DMS114 treated with DMSO at 0.1 percent for 48 hours (cell line): ENCODE data around the gene KLK4.
"Not testable (repeated sequence)": the region's sequence is repeated elsewhere in the genome, so short reads cannot be mapped to it uniquely, and the experiment has no call there.

Experiments used
- DNase-seq: peaks from one replicate; lab custom pipeline; 2025; ENCODE audit not compliant: unreplicated experiment; lab: John Stamatoyannopoulos, UW

The KLK4 gene

GRCh38 chr19:50916069-50916468 lies 4.9 kb upstream of the KLK4 start:
- DNase-seq, result no peak

DNA sequence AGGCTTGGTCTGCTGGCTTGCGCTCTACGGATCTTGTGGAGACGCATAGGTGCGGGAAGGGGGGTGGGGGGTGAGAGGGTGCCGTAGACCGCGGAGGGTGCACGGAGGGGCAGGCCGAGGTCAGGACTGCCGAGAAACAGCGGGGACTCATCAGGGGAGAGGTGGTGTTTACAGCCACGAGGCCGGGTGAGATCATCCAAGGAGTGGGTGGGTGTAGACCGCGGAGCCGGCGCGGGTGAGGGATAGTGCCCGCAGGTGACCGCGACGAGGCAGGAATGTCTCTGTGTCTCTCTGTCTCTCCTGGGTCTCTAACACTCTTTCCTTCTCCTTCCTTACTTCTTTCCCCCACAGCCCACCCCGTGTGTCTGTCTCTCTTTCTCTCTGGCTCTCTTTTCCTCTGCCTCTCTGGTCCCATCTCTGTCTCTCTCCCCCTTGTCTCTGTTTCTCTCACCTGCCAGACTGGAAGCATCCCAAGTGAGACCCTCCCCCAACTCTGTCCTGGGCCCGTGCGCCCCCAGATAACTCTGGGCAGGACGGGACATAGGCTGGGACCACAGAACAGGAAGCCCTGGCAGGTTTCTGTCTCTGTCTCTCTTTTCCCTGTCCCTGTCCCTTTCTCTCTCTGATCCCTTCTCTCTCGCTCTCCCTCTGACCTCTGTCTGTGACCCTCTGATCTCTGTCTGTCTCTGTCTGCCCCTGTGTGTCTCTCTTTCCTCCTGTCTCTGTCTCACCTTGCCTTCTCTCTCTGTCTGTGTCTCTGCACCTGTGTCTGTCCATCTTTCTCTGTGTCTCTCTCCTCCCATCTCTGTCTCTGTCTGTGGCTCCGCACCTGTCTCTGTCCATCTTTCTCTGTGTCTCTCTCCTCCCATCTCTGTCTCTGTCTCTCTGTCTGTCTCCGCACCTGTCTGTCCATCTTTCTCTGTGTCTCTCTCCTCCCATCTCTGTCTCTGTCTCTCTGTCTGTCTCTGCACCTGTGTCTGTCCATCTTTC lies 1.8 kb upstream of the KLK4 start:
- no peak for DNase-seq

DNA sequence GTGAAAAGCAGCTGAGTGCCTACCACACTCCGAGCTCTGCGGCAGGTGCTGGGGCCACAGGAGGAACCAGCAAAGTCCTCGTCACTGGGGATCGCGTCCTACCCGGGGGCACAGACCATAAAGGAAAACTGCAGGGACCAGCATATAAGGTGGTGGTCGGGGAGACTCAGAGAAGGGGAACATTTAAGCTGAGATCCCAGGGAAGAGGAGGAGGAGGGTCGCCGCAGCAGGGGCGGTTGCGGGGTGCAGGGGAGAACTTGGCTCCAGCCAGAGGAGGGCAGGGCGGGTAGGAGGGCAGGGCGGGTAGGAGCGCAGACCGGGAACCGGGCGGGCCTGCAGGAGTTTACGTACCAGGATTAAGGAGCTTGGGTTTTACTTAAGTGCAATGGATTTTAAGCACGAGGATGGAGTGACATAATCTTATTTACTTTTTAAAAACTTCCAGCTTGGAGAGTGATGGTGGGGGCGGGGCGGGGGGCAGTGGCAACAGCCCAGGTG lies 956 bp upstream of the KLK4 start:
- no peak for DNase-seq

DNA sequence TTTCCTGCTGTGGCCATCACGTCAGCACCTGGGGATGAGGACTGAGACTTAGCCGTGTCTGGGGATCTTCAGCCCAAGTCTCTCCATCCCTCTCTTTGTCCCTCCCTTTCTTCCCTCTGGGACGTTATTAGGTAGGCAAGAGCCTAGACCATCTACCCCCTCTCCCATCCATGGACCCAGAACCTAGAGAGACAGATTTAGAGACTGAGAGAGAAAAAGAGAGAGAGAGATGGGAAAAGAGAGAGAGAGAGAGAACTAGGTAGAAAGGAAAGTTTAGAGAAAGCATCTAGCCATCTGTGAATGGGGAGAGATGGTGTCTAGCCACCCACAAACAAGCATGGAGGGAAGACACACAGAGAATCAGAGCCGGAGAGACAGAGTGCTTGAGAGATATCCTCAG lies 473 bp downstream of the KLK4 start:
- DNase-seq, result no peak

GRCh38 chr19:50909240-50910070 lies 1.7 kb downstream of the KLK4 start:
- DNase-seq, result no peak

GRCh38 chr19:50908336-50908735 lies 2.9 kb downstream of the KLK4 start:
- DNase-seq, result no peak

DNA sequence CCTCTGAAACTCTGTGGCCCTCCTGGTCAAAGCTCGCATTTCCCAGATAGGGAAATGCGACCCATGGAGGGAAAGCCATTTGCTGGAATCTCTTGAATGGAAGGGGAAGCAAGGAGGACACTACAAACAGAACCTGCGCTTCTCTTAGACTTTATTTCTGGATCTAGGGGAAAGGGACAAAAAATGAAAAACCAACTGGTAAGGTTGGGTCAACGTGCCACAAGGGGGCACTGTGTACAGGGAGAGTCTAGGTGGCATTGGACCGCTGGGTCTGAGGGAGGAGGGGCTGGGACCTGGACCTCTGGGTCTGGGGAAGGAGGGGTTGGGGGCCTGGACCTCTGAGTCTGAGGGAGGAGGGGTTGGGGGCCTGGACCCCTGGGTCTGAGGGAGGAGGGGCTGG lies 5.0 kb downstream of the KLK4 start:
- no peak for DNase-seq

DNA sequence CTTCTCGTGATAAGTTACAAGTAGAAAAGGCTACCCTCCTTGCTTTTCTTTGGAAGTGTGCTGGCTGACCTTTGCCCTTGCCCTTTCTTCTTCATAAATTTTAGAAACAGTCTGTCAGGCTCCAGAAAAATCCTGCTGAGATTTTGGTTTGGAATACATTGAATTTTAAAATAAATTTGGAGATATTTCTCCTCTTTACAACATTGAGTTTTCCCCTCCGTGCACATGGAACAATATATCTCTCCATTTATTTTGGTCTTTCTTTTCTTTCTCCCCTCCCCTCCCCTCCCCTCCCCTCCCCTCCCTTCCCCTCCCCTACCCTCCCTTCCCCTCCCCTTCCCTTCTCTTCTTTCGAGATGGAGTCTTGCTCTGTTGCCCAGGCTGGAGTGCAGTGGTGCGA lies 8.6 kb downstream of the KLK4 start:
- DNase-seq, result no peak

DNA sequence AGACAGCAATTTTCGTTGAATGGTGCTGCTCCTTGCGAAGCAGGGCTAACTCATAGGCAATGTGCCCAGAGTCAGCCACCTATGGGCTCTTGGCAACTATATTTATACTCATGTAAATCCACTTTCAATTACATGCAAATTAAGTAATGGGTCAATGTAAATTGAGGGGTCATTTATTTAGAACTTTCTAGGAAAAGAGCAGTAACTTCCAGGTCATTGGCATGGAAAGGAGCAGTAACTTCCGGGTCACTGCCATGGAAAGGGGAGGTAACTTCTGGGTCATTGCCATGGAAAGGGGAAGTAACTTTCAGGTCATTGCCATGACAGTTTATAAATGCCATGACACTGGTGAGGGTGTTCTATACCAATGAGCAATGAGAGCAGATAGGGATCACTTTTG lies 11.6 kb downstream of the KLK4 start:
- no peak for DNase-seq

- DNase-seq, result no peak
Measured at GRCh38 chr19:50898018-50898417, 13.2 kb downstream of the KLK4 start.

DNA sequence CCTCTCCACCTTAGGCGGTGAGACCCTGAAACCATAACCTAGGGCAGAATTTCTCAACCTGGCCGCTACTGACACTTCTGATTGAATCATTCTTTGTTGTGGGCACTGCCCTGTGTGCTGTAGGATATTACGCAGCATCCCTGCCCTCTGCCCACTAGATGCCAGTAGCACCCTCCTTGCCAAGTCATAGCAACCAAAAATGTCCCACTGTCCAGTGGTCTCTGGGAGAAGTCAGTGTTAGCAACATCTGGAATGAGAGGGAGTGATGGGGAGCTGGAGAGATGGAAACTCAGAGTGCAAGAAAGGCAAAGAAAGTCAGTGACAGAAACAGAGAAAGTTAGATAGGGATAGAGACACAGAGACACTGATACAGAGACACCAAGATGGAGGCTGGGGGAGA lies 13.6 kb downstream of the KLK4 start:
- no peak for DNase-seq

DNA sequence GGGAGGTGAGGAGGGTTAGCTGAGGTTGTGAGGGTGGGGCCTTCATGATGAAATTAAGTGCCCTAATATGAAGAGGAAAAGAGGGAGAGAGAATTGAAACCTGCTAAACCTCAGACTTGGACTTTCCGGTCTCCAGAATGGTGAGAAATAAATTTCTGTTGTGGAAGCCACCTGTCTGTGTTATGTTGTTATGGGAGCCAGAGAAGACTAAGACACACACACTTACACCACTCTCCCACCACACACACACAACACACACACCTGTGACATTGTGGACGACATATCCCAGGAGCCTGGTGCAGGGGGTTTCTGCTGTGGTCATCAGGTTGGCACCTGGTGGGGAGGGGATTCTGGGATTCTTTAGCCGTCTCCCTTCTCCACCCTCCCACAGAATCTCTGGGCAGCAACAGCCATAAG lies 14.0 kb downstream of the KLK4 start:
- no peak for DNase-seq

- DNase-seq, result no peak
Measured at GRCh38 chr19:50896591-50897190, 14.5 kb downstream of the KLK4 start.

GRCh38 chr19:50896089-50896590 lies 15.1 kb downstream of the KLK4 start:
- DNase-seq, result not testable (repeated sequence)

DNA sequence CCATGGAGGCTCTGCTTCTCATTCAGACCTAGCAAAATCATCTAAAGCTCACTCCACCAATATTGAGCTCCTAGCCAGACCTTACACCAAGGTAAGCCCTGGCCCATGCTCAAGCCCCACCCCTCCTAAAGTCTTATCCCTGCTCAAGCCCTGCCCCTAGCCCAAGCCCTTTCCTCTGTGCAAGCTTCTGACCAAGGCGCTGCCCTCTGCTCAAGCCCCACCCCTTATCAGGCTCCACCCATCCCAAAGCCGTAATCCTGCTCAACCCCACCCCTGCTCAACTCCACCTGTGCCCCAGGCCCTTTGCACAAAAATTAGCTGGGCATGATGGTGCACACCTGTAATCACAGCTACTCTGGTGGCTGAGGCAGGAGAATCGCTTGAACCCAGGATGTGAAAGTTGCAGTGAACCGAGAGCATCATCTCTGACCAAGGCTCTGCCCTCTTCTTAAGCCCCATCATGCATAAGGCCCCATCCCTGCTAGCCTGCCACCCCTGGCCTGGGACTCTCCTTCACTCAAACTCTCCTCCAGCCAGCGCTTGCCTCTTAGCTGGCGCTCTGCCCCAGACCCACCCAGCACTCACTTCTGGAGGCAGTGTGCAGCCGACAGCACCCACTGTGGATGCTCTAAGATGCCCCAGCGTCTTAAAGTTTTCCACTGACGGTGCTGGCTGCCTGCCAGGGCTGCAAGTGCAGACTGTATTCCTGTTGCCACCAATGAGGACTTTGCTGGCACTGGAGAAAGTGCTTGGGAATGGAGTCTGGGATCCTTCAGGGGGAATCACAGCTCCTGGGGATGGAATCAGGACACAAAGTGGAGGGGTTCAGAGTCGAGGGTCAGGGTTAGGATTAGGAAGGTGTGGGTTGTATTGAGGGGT lies 16.5 kb downstream of the KLK4 start:
- no peak for DNase-seq

GRCh38 chr19:50893047-50893736 lies 18.0 kb downstream of the KLK4 start:
- DNase-seq, result no peak

- DNase-seq, result no peak
Measured at GRCh38 chr19:50891253-50891625, 20.0 kb downstream of the KLK4 start.

- DNase-seq, result no peak
Measured at GRCh38 chr19:50890422-50891252, 20.6 kb downstream of the KLK4 start.

DNA sequence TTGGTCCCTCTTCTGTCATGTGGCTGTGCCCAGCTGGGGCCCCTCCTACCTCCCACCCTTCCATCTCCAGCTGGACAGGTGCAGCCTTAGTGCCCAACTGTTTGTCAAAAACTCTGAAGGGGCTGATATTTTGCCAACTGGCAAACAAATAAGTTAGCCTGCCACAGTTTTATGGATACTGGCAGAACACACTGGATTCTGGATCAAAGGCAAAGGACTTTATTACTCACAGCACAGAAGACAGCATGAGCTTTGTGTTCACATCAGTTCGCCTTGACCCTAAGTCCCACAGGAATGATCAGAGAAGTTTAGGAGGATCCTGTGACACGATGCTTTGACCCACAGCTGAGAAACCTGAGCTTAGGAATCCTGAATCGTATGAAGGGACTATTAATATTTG lies 21.6 kb downstream of the KLK4 start:
- DNase-seq, result no peak
